GM13977 (cell line): Measurements from ENCODE around the gene CABP2.
"Not testable (repeated sequence)": the region's sequence is repeated elsewhere in the genome, so short reads cannot be mapped to it uniquely, and the experiment has no call there.

ENCODE experiments used
- DNase-seq: peaks from one replicate; pipeline ENCODE4 v3.0.0; 2012; ENCODE audit warnings: low spot score
- CTCF ChIP-seq: IDR thresholded peaks from 2 replicates; pipeline ENCODE4 v1.5.1; 2012; ENCODE audit warnings: mild to moderate bottlenecking, control low read depth; ENCODE audit not compliant: insufficient read depth; ENCODE audit errors: extremely low read depth, missing control alignments
- in situ Hi-C: fragments of 300-500 bp; cut with MboI; formaldehyde crosslinking; loops from one replicate; pipeline ENCODE4 v1.12.0; 2022; ENCODE audit warnings: low sequenced_read_pairs, low pct_unique_long_range_greater_than_20kb, mixed read lengths, inconsistent platforms; ENCODE audit not compliant: unreplicated experiment

Gene CABP2

GRCh38 chr11:67491276-67492068 lies 31.8 kb downstream of the CABP2 start:
- no peak for TF ChIP-seq CTCF
- in situ Hi-C loops = no loop called here
- DNase-seq = no peak

- no peak for TF ChIP-seq CTCF
- in situ Hi-C loops = no loop called here
These were observed 32.5 kb downstream of the CABP2 start for GRCh38 chr11:67490727-67491065.

GRCh38 chr11:67489885-67490726 lies 33.1 kb downstream of the CABP2 start:
- in situ Hi-C loops = no loop called here
- no peak for TF ChIP-seq CTCF
- no peak for DNase-seq

More at GRCh38 chr11:67490727-67491065, 32.5 kb downstream of the CABP2 start:
- no peak for DNase-seq

GRCh38 chr11:67489203-67489884 lies 33.9 kb downstream of the CABP2 start:
- no peak for TF ChIP-seq CTCF
- in situ Hi-C loops = no loop called here
- no peak for DNase-seq

GRCh38 chr11:67486481-67487195 lies 36.6 kb downstream of the CABP2 start:
- TF ChIP-seq CTCF = no peak
- in situ Hi-C loops = no loop called here
- peak; percentile 81 for DNase-seq

- in situ Hi-C loops = not testable (repeated sequence)
These were observed 37.3 kb downstream of the CABP2 start for GRCh38 chr11:67485873-67486361.

More at GRCh38 chr11:67485873-67486361, 37.3 kb downstream of the CABP2 start:
- DNase-seq = peak; percentile 76
